Natural killer cell (primary cell): ENCODE results near the gene FOXA2. TPM values are rescaled to one million over a fixed set of nuclear protein-coding genes. Genes with fewer than 3 reads are reported as not detected.

Experiments
- ATAC-seq, 3 donors: fragments of 150-1000 bp in 2 of 3; fragments of 200-7000 bp in 1 of 3; cut with Tn5 transposase; 1 replicate in 1 of 3; 2 replicates in 2 of 3; pipeline ENCODE4 v1.10.0; 2021; ENCODE audit warnings: mild to moderate bottlenecking in 2 of 3, moderate library complexity in 2 of 3
- DNase-seq, 2 donors: peaks; one replicate each; pipeline versions ENCODE4 v3.0.0 to v3.0.0-alpha.2; 2013 to 2021; ENCODE audit warnings: mixed read lengths in 1 of 2
- H3K27ac ChIP-seq: one replicate; pipeline ENCODE4 v1.5.1; 2013; ENCODE audit warnings: mild to moderate bottlenecking, low read length
- H3K27me3 ChIP-seq: one replicate; pipeline ENCODE4 v1.6.1; 2013; ENCODE audit warnings: low read length; ENCODE audit not compliant: control insufficient read depth, insufficient read depth
- H3K36me3 ChIP-seq: one replicate; pipeline ENCODE4 v1.6.1; 2013; ENCODE audit warnings: low read length; ENCODE audit not compliant: control insufficient read depth, insufficient read depth
- H3K4me1 ChIP-seq: one replicate; pipeline ENCODE4 v1.6.1; 2013; ENCODE audit warnings: low read length; ENCODE audit not compliant: control insufficient read depth, insufficient read depth
- H3K4me3 ChIP-seq: one replicate; pipeline ENCODE4 v1.5.1; 2013; ENCODE audit warnings: low read length
- H3K9me3 ChIP-seq: one replicate; pipeline ENCODE4 v1.6.1; 2013; ENCODE audit warnings: low read length; ENCODE audit not compliant: control insufficient read depth, insufficient read depth
- H3K27ac Mint-ChIP-seq, 2 donors: one replicate each; pipeline ENCODE4 v1.8.0; 2022; ENCODE audit warnings: mild to moderate bottlenecking in 2 of 2, mixed read lengths in 2 of 2, moderate library complexity in 1 of 2
- H3K27me3 Mint-ChIP-seq, 2 donors: one replicate each; pipeline ENCODE4 v1.8.0; 2022; ENCODE audit warnings: low read depth in 2 of 2, mixed read lengths in 2 of 2
- H3K36me3 Mint-ChIP-seq: one replicate; pipeline ENCODE4 v1.8.0; 2022; ENCODE audit warnings: mixed read lengths
- H3K4me1 Mint-ChIP-seq, 2 donors: one replicate each; pipeline ENCODE4 v1.8.0; 2022; ENCODE audit warnings: mixed read lengths in 2 of 2
- H3K4me3 Mint-ChIP-seq: one replicate; pipeline ENCODE4 v1.8.0; 2022; ENCODE audit warnings: mild to moderate bottlenecking, moderate library complexity, mixed read lengths
- H3K9me3 Mint-ChIP-seq, 2 donors: one replicate each; pipeline ENCODE4 v1.8.0; 2022; ENCODE audit warnings: mixed read lengths in 2 of 2
- WGBS: methylation state at CpG from one replicate; pipeline ENCODE4 v1.1.7; 2013; ENCODE audit warnings: missing lambda C conversion rate; ENCODE audit not compliant: insufficient coverage; 5-methylcytosine and 5-hydroxymethylcytosine counted together
- intact Hi-C: fragments of 100-400 bp; cut with micrococcal nuclease; formaldehyde crosslinking; loops from one replicate; pipeline ENCODE4 v1.14.2; 2022
- total RNA-seq, 4 donors: library from RNA; stranded (reverse); fragments of 120-200 nt in 1 of 4; gene quantifications; one replicate each; pipeline versions ENCODE4 v1.2.3 to v1.2.4, GENCODE V29; 2013 to 2022
- TF ChIP-seq, protein P1 (sequence below): fragments of 200-600 bp; IDR thresholded peaks from one replicate; pipeline ENCODE4 v1.8.0; 2022; ENCODE audit warnings: antibody characterized with exemption

FOXA2 gene
- total RNA-seq, 3 donors from 2014 or later (not counting 1 experiment from before 2014, with no cell fraction given) = not detected

DNA sequence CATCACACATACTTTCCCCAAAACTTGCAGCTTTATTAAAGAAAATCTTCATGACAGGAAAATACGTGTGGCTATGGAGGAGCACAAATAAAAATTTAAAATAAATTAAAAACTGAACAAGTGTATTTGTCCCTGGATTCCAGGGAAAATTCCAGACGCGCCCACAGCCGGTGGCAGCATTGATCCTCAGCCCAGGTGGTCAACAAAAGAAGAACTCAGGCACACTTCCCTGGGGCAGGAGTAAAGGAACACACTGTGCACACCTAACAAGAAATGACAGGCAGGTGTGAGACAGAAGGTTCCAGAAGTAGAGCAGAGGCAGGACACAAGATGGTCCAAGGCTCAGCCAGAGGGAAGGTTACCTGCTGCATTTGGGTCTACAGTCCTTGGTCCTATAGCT lies 36.3 kb downstream of the FOXA2 start:
- no peaks in the 10 kb centered on the region for H3K9me3 ChIP-seq
- H3K36me3 ChIP-seq = no peaks in the 10 kb centered on the region
- Mint-ChIP-seq H3K27ac (no peak overlapping the region), H3K27me3 (peaks cover 0 to 8% of the 10 kb centered on the region in 2 donors), H3K4me3 (no peak overlapping the region), H3K4me1 (no peaks in the 10 kb centered on the region), H3K9me3 (peaks cover 0 to 8% of the 10 kb centered on the region in 2 donors), H3K36me3 (no peaks in the 10 kb centered on the region)
- intact Hi-C loops = no loop called here
- H3K4me3 ChIP-seq = no peak overlapping the region
- H3K4me1 ChIP-seq = no peaks in the 10 kb centered on the region
- no peak for ATAC-seq
- H3K27ac ChIP-seq = no peak overlapping the region
- no peaks in the 10 kb centered on the region for H3K27me3 ChIP-seq
- TF ChIP-seq, protein P1, sequence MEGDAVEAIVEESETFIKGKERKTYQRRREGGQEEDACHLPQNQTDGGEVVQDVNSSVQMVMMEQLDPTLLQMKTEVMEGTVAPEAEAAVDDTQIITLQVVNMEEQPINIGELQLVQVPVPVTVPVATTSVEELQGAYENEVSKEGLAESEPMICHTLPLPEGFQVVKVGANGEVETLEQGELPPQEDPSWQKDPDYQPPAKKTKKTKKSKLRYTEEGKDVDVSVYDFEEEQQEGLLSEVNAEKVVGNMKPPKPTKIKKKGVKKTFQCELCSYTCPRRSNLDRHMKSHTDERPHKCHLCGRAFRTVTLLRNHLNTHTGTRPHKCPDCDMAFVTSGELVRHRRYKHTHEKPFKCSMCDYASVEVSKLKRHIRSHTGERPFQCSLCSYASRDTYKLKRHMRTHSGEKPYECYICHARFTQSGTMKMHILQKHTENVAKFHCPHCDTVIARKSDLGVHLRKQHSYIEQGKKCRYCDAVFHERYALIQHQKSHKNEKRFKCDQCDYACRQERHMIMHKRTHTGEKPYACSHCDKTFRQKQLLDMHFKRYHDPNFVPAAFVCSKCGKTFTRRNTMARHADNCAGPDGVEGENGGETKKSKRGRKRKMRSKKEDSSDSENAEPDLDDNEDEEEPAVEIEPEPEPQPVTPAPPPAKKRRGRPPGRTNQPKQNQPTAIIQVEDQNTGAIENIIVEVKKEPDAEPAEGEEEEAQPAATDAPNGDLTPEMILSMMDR = no peak
- 72% methylated on average over 4 of the region's 4 CpGs for WGBS
- no peak for DNase-seq

DNA sequence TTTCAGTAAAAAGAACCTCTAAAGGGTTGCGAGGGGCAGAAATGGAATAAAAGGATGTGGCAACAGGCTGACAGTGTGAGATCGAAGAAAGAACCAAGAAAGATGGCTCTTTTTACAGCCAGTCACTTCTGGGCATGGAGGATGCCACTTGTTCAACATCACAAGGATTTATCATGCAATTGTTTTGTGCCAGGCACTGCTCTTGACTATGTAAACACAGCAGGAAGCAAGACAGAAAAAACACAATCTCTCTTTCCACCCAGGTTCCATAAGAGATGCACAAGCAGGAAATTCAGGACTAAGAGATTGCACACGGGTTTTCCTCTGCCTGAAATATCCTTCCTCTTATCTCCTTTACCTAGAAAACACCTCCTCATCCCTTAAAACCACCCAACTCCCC lies 38.0 kb downstream of the FOXA2 start:
- no peak overlapping the region for H3K27ac Mint-ChIP-seq
- H3K27ac ChIP-seq = no peak overlapping the region
- intact Hi-C loops = no loop called here

DNA sequence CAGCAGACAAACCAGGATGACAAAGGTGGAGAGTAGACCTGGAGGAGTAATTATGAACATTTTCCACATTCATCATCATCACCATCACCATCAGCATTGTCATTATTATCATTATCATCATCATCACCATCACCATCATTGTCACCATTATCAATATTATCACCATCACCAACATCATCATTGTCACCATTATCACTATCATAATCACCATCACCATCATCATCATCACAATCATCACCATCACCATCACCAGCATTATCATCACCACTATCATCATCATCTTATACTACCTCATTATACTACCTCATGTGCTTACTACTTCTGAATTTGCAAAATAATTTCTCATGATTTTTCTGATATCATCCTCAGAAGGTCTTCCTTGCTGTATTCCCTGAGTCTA lies 39.3 kb downstream of the FOXA2 start:
- H3K27ac Mint-ChIP-seq = no peak overlapping the region
- no peaks in the 10 kb centered on the region for H3K4me1 ChIP-seq
- H3K36me3 Mint-ChIP-seq = no peaks in the 10 kb centered on the region
- TF ChIP-seq, protein P1 = no peak
- H3K4me3 ChIP-seq = no peak overlapping the region
- no peaks in the 10 kb centered on the region for H3K9me3 ChIP-seq
- peaks cover 0 to 5% of the 10 kb centered on the region in 2 donors for H3K9me3 Mint-ChIP-seq
- H3K27ac ChIP-seq = no peak overlapping the region
- H3K27me3 ChIP-seq = no peaks in the 10 kb centered on the region
- H3K4me3 Mint-ChIP-seq = no peak overlapping the region
- no peak for ATAC-seq
- no peaks in the 10 kb centered on the region for H3K4me1 Mint-ChIP-seq
- H3K27me3 Mint-ChIP-seq = peaks cover 0 to 4% of the 10 kb centered on the region in 2 donors
- intact Hi-C loops = no loop called here
- DNase-seq = no peak
- no peaks in the 10 kb centered on the region for H3K36me3 ChIP-seq

More for the DNA sequence above, 38.0 kb downstream of the FOXA2 start:
- Histone ChIP-seq H3K9me3 (no peaks in the 10 kb centered on the region), H3K4me3 (no peak overlapping the region), H3K27me3 (no peaks in the 10 kb centered on the region), H3K36me3 (no peaks in the 10 kb centered on the region), H3K4me1 (no peaks in the 10 kb centered on the region)
- no peaks in the 10 kb centered on the region for H3K4me1 Mint-ChIP-seq
- 34% methylated on average over 3 of the region's 3 CpGs for WGBS
- ATAC-seq (no peak), DNase-seq (no peak)
- H3K36me3 Mint-ChIP-seq = no peaks in the 10 kb centered on the region
- TF ChIP-seq, protein P1 = no peak
- H3K27me3 Mint-ChIP-seq = peaks cover 0 to 4% of the 10 kb centered on the region in 2 donors
- peaks cover 0 to 5% of the 10 kb centered on the region in 2 donors for H3K9me3 Mint-ChIP-seq
- H3K4me3 Mint-ChIP-seq = no peak overlapping the region

DNA sequence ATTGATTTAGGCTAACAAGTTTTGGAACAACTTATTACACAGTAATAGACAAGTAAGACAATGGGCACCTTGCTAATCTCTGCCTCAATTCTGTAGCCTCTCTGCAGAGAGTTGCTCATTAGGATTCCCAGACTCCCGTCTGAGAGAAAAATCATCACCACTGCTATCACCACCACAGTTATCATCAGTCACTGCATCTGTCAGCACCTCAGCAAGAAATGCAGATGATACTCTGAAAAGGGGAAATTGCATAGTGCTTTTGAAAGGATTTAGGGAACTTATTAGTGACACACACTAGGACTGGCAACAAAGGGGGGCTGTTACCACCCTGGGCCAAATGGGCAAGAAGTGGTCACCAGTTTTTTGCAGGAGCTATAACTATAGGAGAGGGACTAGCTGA lies 39.9 kb downstream of the FOXA2 start:
- no peak for DNase-seq
- ATAC-seq = no peak
- Mint-ChIP-seq H3K4me1 (no peaks in the 10 kb centered on the region), H3K27ac (no peak overlapping the region), H3K9me3 (peaks cover 0 to 5% of the 10 kb centered on the region in 2 donors), H3K36me3 (no peaks in the 10 kb centered on the region), H3K27me3 (peaks cover 0 to 4% of the 10 kb centered on the region in 2 donors), H3K4me3 (no peak overlapping the region)
- H3K27me3 ChIP-seq = no peaks in the 10 kb centered on the region
- 63% methylated on average over 1 of the region's 1 CpG for WGBS
- H3K4me1 ChIP-seq = no peaks in the 10 kb centered on the region
- TF ChIP-seq, protein P1 = no peak
- H3K9me3 ChIP-seq = no peaks in the 10 kb centered on the region
- no peaks in the 10 kb centered on the region for H3K36me3 ChIP-seq
- no peak overlapping the region for H3K4me3 ChIP-seq
- intact Hi-C loops = no loop called here
- no peak overlapping the region for H3K27ac ChIP-seq
